NAMALWA (cell line): ENCODE data around the gene STX4.

Source experiments
- DNase-seq: peaks from one replicate; pipeline ENCODE4 v3.0.0-alpha.2; 2015; ENCODE audit warnings: low spot score

The STX4 gene

GRCh38 chr16:31032736-31033708 lies at the start of gene STX4:
STX4 (plus strand) TSS chr16:31033558; CDS start chr16:31033806, 248 bp downstream.
- peak; percentile 98 for DNase-seq

DNA sequence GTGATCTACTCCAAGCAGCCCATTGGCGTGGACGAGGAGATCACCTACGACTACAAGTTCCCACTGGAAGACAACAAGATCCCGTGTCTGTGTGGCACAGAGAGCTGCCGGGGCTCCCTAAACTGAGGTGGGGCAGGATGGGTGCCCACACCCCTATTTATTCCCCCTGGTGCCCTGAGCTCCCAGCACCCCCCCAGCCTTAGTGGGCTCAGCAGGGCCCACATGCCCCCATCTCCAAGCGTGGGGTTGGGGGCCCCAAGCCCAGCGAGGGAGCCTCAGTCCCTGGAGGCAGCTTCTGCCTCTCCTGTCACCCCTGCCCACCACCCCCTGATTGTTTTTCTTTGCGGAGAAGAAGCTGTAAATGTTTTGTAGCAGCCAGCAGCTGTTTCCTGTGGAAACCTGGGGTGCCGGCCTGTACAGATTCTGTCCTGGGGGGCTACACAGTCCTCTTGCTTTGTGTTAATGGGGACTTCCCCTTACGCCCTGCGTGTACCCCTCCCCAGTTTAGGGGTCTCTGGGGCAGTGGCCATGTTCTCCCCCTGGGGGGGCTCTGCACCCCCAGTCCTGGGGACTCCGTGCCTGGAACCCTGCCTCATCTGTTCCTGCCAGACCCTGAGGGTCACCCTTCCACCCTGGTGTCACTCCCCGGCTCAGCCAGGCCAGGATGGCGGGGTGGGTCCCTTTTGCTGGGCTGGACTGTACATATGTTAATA lies 49.3 kb upstream of the STX4 start:
- no peak for DNase-seq

DNA sequence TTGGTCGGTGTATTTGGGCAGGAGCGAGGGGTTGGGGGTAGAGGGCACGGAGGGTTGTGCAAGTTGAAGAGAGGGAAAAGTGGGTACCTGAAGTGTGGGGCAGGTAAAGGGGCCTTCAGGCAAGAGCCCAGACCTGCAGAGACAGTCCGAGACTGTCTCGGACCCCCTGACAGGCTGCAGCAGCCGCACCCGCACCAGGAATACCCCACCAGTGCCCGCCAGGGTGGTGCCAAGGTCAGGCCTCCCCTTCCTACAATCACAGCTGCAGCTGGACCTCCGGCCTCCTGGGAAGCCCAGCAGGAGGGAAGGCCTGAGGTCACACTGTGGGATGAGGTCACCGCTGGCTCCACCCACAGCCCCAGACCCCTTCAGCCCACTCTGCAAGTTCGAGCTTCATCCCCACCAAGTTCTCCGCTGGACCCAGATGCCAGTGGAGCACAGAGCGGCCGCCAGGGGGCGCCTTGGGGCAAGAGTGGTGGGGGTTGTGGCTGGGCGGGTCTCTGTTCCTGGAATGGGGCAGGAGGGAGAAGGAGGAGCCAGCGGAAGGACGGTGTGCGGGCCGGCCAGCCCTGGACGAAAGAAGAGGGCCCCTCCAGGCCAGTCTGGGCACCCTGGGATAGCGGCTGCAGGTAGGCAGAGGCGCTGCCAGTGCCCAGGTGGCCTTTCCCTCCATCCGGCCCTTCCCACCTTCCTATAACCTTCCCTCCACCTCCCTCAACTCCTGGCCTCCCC lies 48.5 kb upstream of the STX4 start, which contains the start of gene HSD3B7:
HSD3B7 (plus strand) TSS at position 539 of the 732 bp plus-strand sequence. CDS start 452 bp downstream, outside the sequence.
- DNase-seq: peak; percentile 76

DNA sequence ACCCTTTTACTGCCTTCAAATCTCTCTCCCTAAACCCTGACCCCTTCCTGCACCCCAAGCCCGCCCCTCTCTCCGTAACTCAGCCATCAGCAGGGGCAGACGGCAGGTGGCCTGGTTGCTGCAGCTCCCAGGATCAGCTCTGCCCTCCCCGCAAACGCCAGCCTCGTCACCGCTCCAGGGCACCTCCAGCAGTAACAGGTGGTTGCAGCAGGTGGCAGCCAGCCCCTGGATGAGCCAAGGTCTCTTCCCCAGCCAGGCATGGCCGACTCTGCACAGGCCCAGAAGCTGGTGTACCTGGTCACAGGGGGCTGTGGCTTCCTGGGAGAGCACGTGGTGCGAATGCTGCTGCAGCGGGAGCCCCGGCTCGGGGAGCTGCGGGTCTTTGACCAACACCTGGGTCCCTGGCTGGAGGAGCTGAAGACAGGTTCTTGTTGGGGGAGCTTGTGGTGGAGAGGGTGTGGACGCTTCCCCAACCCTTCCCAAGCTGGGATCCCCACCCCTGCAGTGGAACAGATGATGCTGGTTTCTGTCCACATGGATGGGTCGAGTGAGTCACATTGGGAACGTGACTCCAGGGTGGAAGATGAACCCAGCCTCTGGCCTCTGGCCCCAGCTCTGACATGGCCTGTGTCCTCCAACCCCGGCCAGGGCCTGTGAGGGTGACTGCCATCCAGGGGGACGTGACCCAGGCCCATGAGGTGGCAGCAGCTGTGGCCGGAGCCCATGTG lies 47.8 kb upstream of the STX4 start:
- DNase-seq: no peak

GRCh38 chr16:30986129-30986991 lies 47.0 kb upstream of the STX4 start:
- no peak for DNase-seq

- no peak for DNase-seq
These were observed 45.7 kb upstream of the STX4 start for GRCh38 chr16:30987581-30988190.

GRCh38 chr16:30989469-30990047 lies 43.8 kb upstream of the STX4 start:
- DNase-seq: no peak

GRCh38 chr16:30990105-30990504 lies 43.3 kb upstream of the STX4 start:
- DNase-seq: no peak

- DNase-seq: no peak
These were observed 42.3 kb upstream of the STX4 start for GRCh38 chr16:30991052-30991451.

DNA sequence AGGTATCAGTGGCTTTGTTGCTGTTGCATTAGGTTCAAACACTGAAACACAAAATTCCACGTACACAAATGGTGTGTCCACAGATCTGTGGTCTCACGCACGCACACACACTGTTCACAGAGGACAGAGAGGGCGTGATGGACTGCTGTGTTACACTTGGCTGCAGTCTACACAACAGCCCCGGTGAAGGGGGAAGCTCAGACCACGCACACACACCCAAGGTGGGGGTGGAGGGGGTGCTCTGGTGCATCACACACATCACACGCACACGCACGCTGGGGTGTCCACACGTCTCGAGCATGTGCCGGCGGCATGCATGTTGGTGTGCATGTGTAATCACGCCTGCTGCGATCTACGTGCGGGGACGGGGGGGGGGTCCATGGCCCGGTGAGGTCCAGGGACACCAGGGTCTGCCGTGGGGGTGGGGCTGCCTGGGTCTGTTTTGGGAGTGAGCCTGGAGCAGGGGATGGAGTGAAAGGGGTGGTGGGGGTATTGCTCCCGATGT lies 41.0 kb upstream of the STX4 start:
- no peak for DNase-seq

GRCh38 chr16:30992931-30993816 lies 40.2 kb upstream of the STX4 start:
- DNase-seq: no peak

DNA sequence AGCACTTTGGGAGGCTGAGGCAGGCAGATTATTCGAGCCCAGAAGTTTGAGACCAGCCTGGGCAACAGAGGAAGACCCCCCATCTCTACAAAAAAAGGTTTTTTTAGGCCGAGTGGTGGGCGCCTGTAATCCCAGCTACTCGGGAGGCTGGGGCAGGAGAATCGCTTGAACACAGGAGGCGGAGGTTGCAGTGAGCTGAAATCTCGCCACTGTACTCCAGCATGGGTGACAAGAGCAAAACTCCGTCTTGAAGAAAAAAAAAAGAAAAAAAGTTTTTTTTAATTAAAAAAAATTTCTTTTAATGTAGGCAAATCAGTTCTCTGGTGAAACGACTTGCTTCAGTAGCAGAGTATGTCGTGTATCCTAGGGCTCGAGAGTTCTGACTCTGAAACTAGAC lies 37.4 kb upstream of the STX4 start:
- DNase-seq: no peak

DNA sequence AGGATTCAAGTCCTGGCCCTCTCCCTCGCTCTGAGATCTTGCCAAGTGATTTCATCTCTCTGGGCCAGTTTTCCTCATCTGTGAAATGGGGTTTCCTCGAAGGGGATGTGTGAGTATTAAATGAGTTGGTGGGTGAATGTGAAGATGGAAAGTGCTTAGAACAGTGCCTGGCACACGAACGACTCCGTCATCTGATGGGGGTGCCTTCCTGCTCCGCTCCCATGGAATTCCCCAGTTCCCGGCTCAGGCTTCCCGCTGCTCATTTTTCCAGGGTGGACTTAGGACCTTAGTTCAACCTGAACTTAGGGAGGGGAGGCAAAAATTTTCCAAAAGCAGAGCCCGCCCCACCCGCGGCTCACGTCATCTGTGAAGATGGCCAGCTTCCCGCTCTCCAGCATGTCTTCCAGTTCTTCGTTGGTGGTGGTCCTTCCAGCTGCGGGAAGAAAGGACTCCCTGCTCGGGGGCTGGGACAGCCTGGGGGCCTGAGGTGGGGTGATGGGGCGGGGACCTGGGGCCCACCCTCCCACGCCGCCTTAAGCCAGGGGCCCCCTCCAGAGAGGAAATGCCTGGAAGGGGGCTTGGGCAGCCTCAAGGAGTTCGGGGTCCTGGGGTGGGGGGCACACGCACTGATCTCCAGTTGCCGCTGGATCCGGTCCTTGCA lies 36.9 kb upstream of the STX4 start:
- DNase-seq: no peak

- DNase-seq: peak; percentile 81
These were observed 36.2 kb upstream of the STX4 start for GRCh38 chr16:30996985-30997724.

DNA sequence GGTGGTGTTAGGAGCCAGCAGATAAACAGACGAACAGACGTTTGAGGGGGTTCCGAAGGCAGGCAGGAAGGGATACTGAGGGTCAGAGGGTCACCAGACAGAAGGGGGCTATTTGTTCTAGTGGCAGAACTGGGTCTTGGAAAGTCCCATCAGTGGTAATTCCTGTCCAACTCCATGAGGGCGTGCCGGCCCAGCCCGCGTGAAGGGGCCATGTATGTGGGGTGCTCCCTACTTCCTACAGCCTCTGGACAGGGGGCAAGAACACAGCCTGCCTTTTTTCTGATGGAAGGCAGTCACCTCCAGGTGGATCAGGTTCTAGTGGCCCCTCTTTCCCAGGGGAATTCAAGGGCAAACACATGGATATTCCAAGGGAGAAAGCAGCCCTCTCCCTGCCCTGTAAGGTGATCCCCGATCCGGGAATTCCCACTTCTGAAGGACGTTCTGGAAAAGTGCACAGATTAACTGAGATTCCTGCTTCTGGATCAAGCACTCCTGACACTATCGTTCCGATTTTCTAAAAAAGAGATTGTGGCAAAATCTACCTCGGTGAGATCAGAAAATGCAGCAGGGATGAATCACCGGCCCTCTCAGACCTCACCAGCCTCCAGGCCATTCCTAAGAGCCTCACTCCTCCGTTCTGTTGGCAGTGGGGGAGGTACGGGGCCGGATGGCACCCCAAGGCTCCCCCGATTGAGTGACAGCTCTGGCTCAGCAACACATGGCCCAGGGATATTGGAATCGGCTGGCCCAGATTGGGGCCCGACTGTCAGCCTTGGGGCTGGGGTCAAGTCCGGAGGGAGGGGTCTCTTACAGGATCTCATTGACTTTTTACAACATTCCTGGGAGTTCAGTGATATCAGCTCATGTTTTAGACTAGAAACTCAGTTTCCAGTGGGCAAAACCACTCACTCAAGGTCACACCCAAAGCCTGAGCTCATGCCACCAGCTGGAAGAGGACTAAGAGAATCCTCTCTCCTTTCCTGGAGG lies 35.3 kb upstream of the STX4 start:
- DNase-seq: no peak
